H1 (cell line): ENCODE data around the gene TSGA10IP. TPM values are rescaled to one million over a fixed set of nuclear protein-coding genes. Genes with fewer than 3 reads are reported as not detected.

Source experiments
- CTCF ChIA-PET: fragments of 300-600 bp; sonication (Branson Sonifier 250); formaldehyde crosslinking; loops from one replicate; lab custom pipeline; 2021; ENCODE audit not compliant: partially characterized antibody; lab: Charles Lee
- POLR2A ChIA-PET: fragments of 300-600 bp; sonication (Branson Sonifier 250); formaldehyde crosslinking; loops from one replicate; lab custom pipeline; 2021; ENCODE audit warnings: inconsistent platforms; ENCODE audit not compliant: partially characterized antibody; lab: Charles Lee
- DNase-seq, 2 experiments: peaks; one replicate each; pipeline versions ENCODE4 v3.0.0 to v3.0.0-alpha.2; 2010 to 2022; ENCODE audit warnings: low spot score in 2 of 2, low read depth in 1 of 2, mixed read lengths in 1 of 2
- FAIRE-seq: peaks from 2 replicates; lab custom pipeline; 2011; peaks lifted over from hg19 to GRCh38; lab: Jason Lieb, UNC
- H2AFZ ChIP-seq: 2 replicates; pipeline ENCODE4 v1.8.1; 2012; ENCODE audit warnings: low read length, inconsistent platforms
- H2AK5ac ChIP-seq: 2 replicates; pipeline ENCODE4 v1.6.1; 2013; ENCODE audit warnings: low read depth, low read length
- H2BK120ac ChIP-seq: replicated peaks from 2 replicates; pipeline ENCODE3; 2013; ENCODE audit warnings: low read depth, low read length, inconsistent platforms
- H2BK12ac ChIP-seq: 2 replicates; pipeline ENCODE4 v1.6.1; 2013; ENCODE audit warnings: low read depth, low read length
- H2BK15ac ChIP-seq: 2 replicates; pipeline ENCODE4 v1.6.1; 2013; ENCODE audit warnings: low read length
- H2BK20ac ChIP-seq: 2 replicates; pipeline ENCODE4 v1.6.1; 2013; ENCODE audit warnings: low read length
- H2BK5ac ChIP-seq: 2 replicates; pipeline ENCODE4 v1.6.1; 2013; ENCODE audit warnings: low read depth, low read length
- H3K14ac ChIP-seq: 2 replicates; pipeline ENCODE4 v1.6.1; 2013; ENCODE audit warnings: inconsistent platforms; ENCODE audit not compliant: insufficient read length
- H3K18ac ChIP-seq: 2 replicates; pipeline ENCODE4 v1.6.1; 2013; ENCODE audit warnings: low read length; ENCODE audit errors: extremely low read depth
- H3K23ac ChIP-seq: 2 replicates; pipeline ENCODE4 v1.6.1; 2013; ENCODE audit warnings: inconsistent platforms; ENCODE audit not compliant: insufficient read length
- H3K23me2 ChIP-seq: 2 replicates; pipeline ENCODE4 v1.6.1; 2013; ENCODE audit warnings: low read depth, low read length
- H3K27ac ChIP-seq: 2 replicates; pipeline ENCODE4 v1.6.1; 2011; ENCODE audit warnings: low read depth, low read length, inconsistent platforms
- H3K27me3 ChIP-seq, 4 experiments: replicated peaks in 1 of 4; 1 replicate in 1 of 4; 2 replicates in 3 of 4; pipeline versions ENCODE4 v1.6.1 to v1.8.1; 2011 to 2013; ENCODE audit warnings: low read length in 3 of 4, mild to moderate bottlenecking in 3 of 4, inconsistent platforms in 2 of 4, mixed read lengths in 2 of 4, moderate library complexity in 1 of 4; ENCODE audit not compliant: control insufficient read depth in 3 of 4, insufficient read depth in 3 of 4; ENCODE audit errors: extremely low read depth in 1 of 4
- H3K36me3 ChIP-seq, 4 experiments: 2 replicates each; pipeline versions ENCODE4 v1.6.1 to v1.8.1; 2011 to 2013; ENCODE audit warnings: mild to moderate bottlenecking in 4 of 4, low read length in 3 of 4, moderate library complexity in 2 of 4, control low read depth in 1 of 4, inconsistent platforms in 1 of 4; ENCODE audit not compliant: insufficient read depth in 4 of 4, control insufficient read depth in 2 of 4
- H3K4ac ChIP-seq: replicated peaks from 2 replicates; pipeline ENCODE3; 2013; ENCODE audit warnings: low read length, low read depth, mixed read lengths, inconsistent platforms; ENCODE audit not compliant: insufficient read length
- H3K4me1 ChIP-seq, 4 experiments: replicated peaks in 1 of 4; 1 replicate in 1 of 4; 2 replicates in 3 of 4; pipeline versions ENCODE4 v1.6.1 to v1.8.1; 2011 to 2013; ENCODE audit warnings: low read length in 3 of 4, inconsistent platforms in 2 of 4, mixed read lengths in 1 of 4; ENCODE audit not compliant: insufficient read depth in 4 of 4, control insufficient read depth in 3 of 4
- H3K4me2 ChIP-seq, 2 experiments: 2 replicates each; pipeline versions ENCODE4 v1.6.1 to v1.8.1; 2011 to 2013; ENCODE audit warnings: low read depth in 2 of 2, low read length in 2 of 2, control low read depth in 1 of 2, inconsistent platforms in 1 of 2, mild to moderate bottlenecking in 1 of 2; ENCODE audit not compliant: insufficient read depth in 1 of 2
- H3K4me3 ChIP-seq, 4 experiments: fragments of 200-600, 300-600 bp in 1 of 4; sonication (generic), shearing (Covaris generic), sonication (Bioruptor Twin) in 1 of 4; 2 replicates each; pipeline versions ENCODE4 v1.5.1 to v1.8.1; 2011 to 2016; ENCODE audit warnings: low read length in 4 of 4, low read depth in 3 of 4, control low read depth in 2 of 4, inconsistent platforms in 2 of 4, mild to moderate bottlenecking in 2 of 4, mixed read lengths in 1 of 4, moderate library complexity in 1 of 4; ENCODE audit not compliant: insufficient read depth in 2 of 4; ENCODE audit errors: extremely low read depth in 1 of 4
- H3K56ac ChIP-seq: replicated peaks from 2 replicates; pipeline ENCODE3; 2013; ENCODE audit warnings: low read depth, mild to moderate bottlenecking, mixed read lengths, low read length, inconsistent platforms; ENCODE audit not compliant: insufficient read length
- H3K79me1 ChIP-seq: 2 replicates; pipeline ENCODE4 v1.6.1; 2013; ENCODE audit warnings: low read depth, low read length, control low read depth
- H3K79me2 ChIP-seq, 2 experiments: 2 replicates each; pipeline versions ENCODE4 v1.6.1 to v1.8.1; 2012 to 2013; ENCODE audit warnings: low read length in 2 of 2, mild to moderate bottlenecking in 2 of 2, inconsistent platforms in 1 of 2; ENCODE audit not compliant: insufficient read depth in 2 of 2, control insufficient read depth in 1 of 2
- H3K9ac ChIP-seq, 4 experiments: replicated peaks in 1 of 4; 1 replicate in 1 of 4; 2 replicates in 3 of 4; pipeline versions ENCODE4 v1.6.1 to v1.8.1; 2011 to 2013; ENCODE audit warnings: low read depth in 3 of 4, low read length in 3 of 4, control low read depth in 2 of 4, mild to moderate bottlenecking in 2 of 4, moderate library complexity in 2 of 4, inconsistent platforms in 1 of 4; ENCODE audit errors: extremely low read depth in 1 of 4
- H3K9me3 ChIP-seq, 2 experiments: 2 replicates each; pipeline versions ENCODE4 v1.6.1 to v1.8.1; 2012 to 2013; ENCODE audit warnings: mild to moderate bottlenecking in 2 of 2, moderate library complexity in 2 of 2, control low read depth in 1 of 2, inconsistent platforms in 1 of 2, low read depth in 1 of 2, low read length in 1 of 2, mixed read lengths in 1 of 2; ENCODE audit not compliant: insufficient read depth in 2 of 2
- H4K20me1 ChIP-seq, 2 experiments: replicated peaks in 1 of 2; 2 replicates each; pipeline versions ENCODE3 to v1.8.1; 2011 to 2013; ENCODE audit warnings: inconsistent platforms in 2 of 2, low read length in 2 of 2, mild to moderate bottlenecking in 1 of 2; ENCODE audit not compliant: insufficient read depth in 2 of 2, control insufficient read depth in 1 of 2
- H4K5ac ChIP-seq: 2 replicates; pipeline ENCODE4 v1.6.1; 2013; ENCODE audit warnings: low read length, low read depth, mixed read lengths, inconsistent platforms; ENCODE audit not compliant: insufficient read length
- H4K8ac ChIP-seq: 2 replicates; pipeline ENCODE4 v1.8.0; 2013; ENCODE audit warnings: mild to moderate bottlenecking, moderate library complexity, low read length, inconsistent platforms; ENCODE audit not compliant: insufficient read depth; ENCODE audit errors: extremely low read depth
- H4K91ac ChIP-seq: replicated peaks from 2 replicates; pipeline ENCODE3; 2013; ENCODE audit warnings: low read length, mixed read lengths, inconsistent platforms; ENCODE audit not compliant: insufficient read length
- ASH2L ChIP-seq: fragments of 200-600, 300-600 bp; sonication (generic); IDR thresholded peaks from one replicate; pipeline ENCODE4 v1.7.1; 2017; ENCODE audit warnings: low read length
- ATF3 ChIP-seq: IDR thresholded peaks from 2 replicates; pipeline ENCODE4 v1.6.1; 2011; ENCODE audit warnings: low read depth, mild to moderate bottlenecking, low read length; ENCODE audit not compliant: insufficient read depth
- BRCA1 ChIP-seq: IDR thresholded peaks from 2 replicates; pipeline ENCODE4 v1.6.1; 2012; ENCODE audit warnings: low read depth, low read length, improper control_type of control experiment
- CBX5 ChIP-seq: fragments of 300-800, 300-1000 bp; sonication (generic); IDR thresholded peaks from 2 replicates; pipeline ENCODE4 v1.7.1; 2016; ENCODE audit warnings: antibody characterized with exemption, low read length, low read depth
- EGR1 ChIP-seq: IDR thresholded peaks from 2 replicates; pipeline ENCODE4 v1.6.1; 2011; ENCODE audit warnings: low read depth, low read length, borderline replicate concordance
- GABPA ChIP-seq: IDR thresholded peaks from 2 replicates; pipeline ENCODE4 v1.6.1; 2011; ENCODE audit warnings: mild to moderate bottlenecking, low read length, moderate library complexity, borderline replicate concordance; ENCODE audit not compliant: insufficient read depth
- GTF2F1 ChIP-seq: IDR thresholded peaks from 2 replicates; pipeline ENCODE4 v1.6.1; 2012; ENCODE audit warnings: low read depth, low read length, improper control_type of control experiment, borderline replicate concordance
- JUND ChIP-seq: IDR thresholded peaks from 2 replicates; pipeline ENCODE4 v1.6.1; 2011; ENCODE audit warnings: mild to moderate bottlenecking, improper control_type of control experiment, low read length
- POLR2AphosphoS5 ChIP-seq: IDR thresholded peaks from 2 replicates; pipeline ENCODE4 v1.6.1; 2011; ENCODE audit warnings: low read depth, low read length
- SIRT6 ChIP-seq: IDR thresholded peaks from one replicate; pipeline ENCODE4 v1.7.1; 2012; ENCODE audit warnings: low read length, inconsistent platforms
- SIX5 ChIP-seq: IDR thresholded peaks from 2 replicates; pipeline ENCODE4 v1.6.1; 2011; ENCODE audit warnings: mild to moderate bottlenecking, low read depth, low read length
- SP1 ChIP-seq: IDR thresholded peaks from 2 replicates; pipeline ENCODE4 v1.6.1; 2011; ENCODE audit warnings: low read depth, low read length
- WGBS, 2 experiments: shearing (Covaris generic) in 1 of 2; methylation state at CpG; one replicate each; pipeline versions ENCODE4 v1.1.6 to v1.1.7; 2013 to 2015; ENCODE audit warnings: low lambda C conversion rate in 2 of 2, mixed read lengths in 2 of 2, inconsistent platforms in 1 of 2, low coverage in 1 of 2, missing lambda C conversion rate in 1 of 2; ENCODE audit not compliant: insufficient replicate concordance in 2 of 2, insufficient coverage in 1 of 2, insufficient read length in 1 of 2; ENCODE audit errors: extremely low coverage in 1 of 2, missing lambda C conversion rate in 1 of 2; 5-methylcytosine and 5-hydroxymethylcytosine counted together
- polyA plus RNA-seq, 7 experiments: library from polyadenylated mRNA; depleted of rRNA in 3 of 7; stranded (reverse) in 5 of 7; unstranded in 2 of 7; fragments of >200 nt in 5 of 7; fragments of 200-250 nt in 2 of 7; gene quantifications; 1 replicate in 5 of 7; 2 replicates in 1 of 7; 4 replicates in 1 of 7; pipeline versions ENCODE4 v1.2.1 to v1.2.3, GENCODE V29; 2011 to 2013; ENCODE audit warnings: missing spikeins in 2 of 7, mixed read lengths in 2 of 7
- total RNA-seq: library from RNA; stranded (reverse); fragmentation: NEBNext Ultra II Directional; extraction: Animal tissue kit (Norgen Biotek cat#: 25700); gene quantifications from 2 replicates; pipeline ENCODE4 v1.2.1, GENCODE V29; 2021

TSGA10IP gene
- total and polyA plus RNA-seq, 2 of the 8 experiments (the other 6 are each of a cell fraction or from before 2014, with no cell fraction given) = 1.9 to 6.0 TPM

GRCh38 chr11:65968600-65969482, 23.6 kb downstream of the TSGA10IP start:
- no peak overlapping the region for H3K56ac ChIP-seq
- FAIRE-seq (no peak), DNase-seq (no peak)
- H3K27ac ChIP-seq = no peak overlapping the region
- H3K27me3 ChIP-seq = no peaks in the 10 kb centered on the region
- no peaks in the 10 kb centered on the region; the same call in 1 of the 2 replicates for H3K79me1 ChIP-seq
- H4K91ac ChIP-seq = no peak overlapping the region
- no peak overlapping the region for H2BK12ac ChIP-seq
- H2BK5ac ChIP-seq = no peak overlapping the region
- H3K4me1 ChIP-seq = no peaks in the 10 kb centered on the region
- H3K36me3 ChIP-seq = peaks cover 15 to 47% (median 37%) of the 10 kb centered on the region in 4 experiments
- no peaks in the 10 kb centered on the region for H3K9me3 ChIP-seq
- peaks cover 0 to 11% of the 10 kb centered on the region in 2 experiments for H4K20me1 ChIP-seq
- POLR2A ChIA-PET = interaction anchor here (0.8 to 2.0 kb wide), 8 partner anchors 9 to 34 kb away, joined by 3 to 7 read pairs (median 3); partner anchors contain the start of gene BANF1
- H3K79me2 ChIP-seq = peaks cover 0 to 5% of the 10 kb centered on the region in 2 experiments; a peak in 1 of 4 replicates
- no peak overlapping the region for H2AFZ ChIP-seq
- CTCF ChIA-PET = interaction anchor here (0.6 to 2.1 kb wide), 6 partner anchors 15 to 125 kb away, joined by 3 to 6 read pairs (median 3); partner anchors contain the start of gene FIBP
- H3K4me3 ChIP-seq = no peak overlapping the region
- H3K14ac ChIP-seq = no peak overlapping the region
- H2BK20ac ChIP-seq = no peak overlapping the region
- H3K4ac ChIP-seq = no peak overlapping the region
- no peak overlapping the region for H2BK120ac ChIP-seq
- peaks cover 1% of the 10 kb centered on the region; the same call in 1 of the 2 replicates for H3K23me2 ChIP-seq
- H3K18ac ChIP-seq = no peak overlapping the region
- no peak overlapping the region for H4K8ac ChIP-seq
- H4K5ac ChIP-seq = no peak overlapping the region
- no peak overlapping the region for H3K4me2 ChIP-seq
- H2BK15ac ChIP-seq = no peak overlapping the region
- no peak overlapping the region for H2AK5ac ChIP-seq
- no peak overlapping the region for H3K9ac ChIP-seq
- 91% methylated on average over 14 of the region's 15 CpGs; no CpG with 5 or more reads in 1 of the 2 experiments for WGBS, 2 experiments
- H3K23ac ChIP-seq = no peak overlapping the region
- TF ChIP-seq CBX5 (no peak), JUND (no peak), ASH2L (no peak), POLR2AphosphoS5 (no peak), SP1 (no peak), EGR1 (no peak), GABPA (no peak), SIX5 (no peak), SIRT6 (no peak), BRCA1 (no peak), GTF2F1 (no peak), ATF3 (no peak)
